ENCODE measurements around the gene CHCHD4. TPM values are rescaled to one million over a fixed set of nuclear protein-coding genes. Genes with fewer than 3 reads are reported as not detected.
"Not testable (repeated sequence)": the region's sequence is repeated elsewhere in the genome, so short reads cannot be mapped to it uniquely, and the experiment has no call there.

CHCHD4 gene
- polyA plus RNA-seq, 3 donors from 2014 or later, result 9.6 to 23.2 (median 12.4) TPM

GRCh38 chr3:14077310-14077709 lies 47.4 kb downstream of the CHCHD4 start:
- Mint-ChIP-seq H3K4me1 (no peaks in the 10 kb centered on the region), H3K9me3 (peaks cover 0 to 5% (median 1%) of the 10 kb centered on the region in 6 donors), H3K27ac (no peak overlapping the region), H3K36me3 (no peaks in the 10 kb centered on the region), H3K27me3 (ENCODE audit: low read depth in 3 of 3) (peaks cover 0 to 17% (median 2%) of the 10 kb centered on the region in 3 donors), H3K4me3 (no peak overlapping the region)
- no peak for DNase-seq

GRCh38 chr3:14075233-14075632 lies 49.4 kb downstream of the CHCHD4 start:
- not testable (repeated sequence) for H3K36me3 Mint-ChIP-seq, H3K4me3 Mint-ChIP-seq, H3K4me1 Mint-ChIP-seq, DNase-seq, H3K27ac Mint-ChIP-seq, H3K9me3 Mint-ChIP-seq
- H3K27me3 Mint-ChIP-seq (ENCODE audit: low read depth in 3 of 3), result peaks cover 2 to 20% (median 2%) of the 10 kb centered on the region in 3 donors

- H3K36me3 Mint-ChIP-seq, result no peaks in the 10 kb centered on the region
- no peak overlapping the region for H3K4me3 Mint-ChIP-seq
- no peaks in the 10 kb centered on the region for H3K9me3 Mint-ChIP-seq
- peaks cover 2 to 7% (median 3%) of the 10 kb centered on the region in 3 donors for H3K27me3 Mint-ChIP-seq (ENCODE audit: low read depth in 3 of 3)
- no peaks in the 10 kb centered on the region for H3K4me1 Mint-ChIP-seq
- DNase-seq, result no peak
- H3K27ac Mint-ChIP-seq, result no peak overlapping the region
Measured at GRCh38 chr3:14064910-14065309, 59.8 kb downstream of the CHCHD4 start.

GRCh38 chr3:14063152-14063551 lies 61.5 kb downstream of the CHCHD4 start:
- Mint-ChIP-seq H3K36me3 (no peaks in the 10 kb centered on the region), H3K4me3 (no peak overlapping the region), H3K27ac (no peak overlapping the region), H3K4me1 (no peaks in the 10 kb centered on the region), H3K9me3 (no peaks in the 10 kb centered on the region), H3K27me3 (ENCODE audit: low read depth in 3 of 3) (peaks cover 2 to 5% (median 3%) of the 10 kb centered on the region in 3 donors)
- no peak for DNase-seq

Other genes starting within 250 kb of the CHCHD4 start
- not detected for gene WNT7A, start 244.8 kb downstream of the CHCHD4 start, polyA plus RNA-seq
- 100 to 1,000 TPM in 1 of 3 donors, 10 to 100 TPM in 2; 78.3 to 117 (median 87.5) TPM for gene TMEM43, start 182 bp upstream of the CHCHD4 start, polyA plus RNA-seq
- gene XPC, start 53.7 kb upstream of the CHCHD4 start, polyA plus RNA-seq, result 10 to 100 TPM; 20.3 to 32.2 (median 22.6) TPM
- 10 to 100 TPM; 28.3 to 38.3 (median 31.5) TPM for gene LSM3, start 53.9 kb upstream of the CHCHD4 start, polyA plus RNA-seq

All from immature natural killer cell (primary cell).